H9 (cell line): ENCODE measurements around the gene EFEMP1. TPM values are rescaled to one million over a fixed set of nuclear protein-coding genes. Genes with fewer than 3 reads are reported as not detected.

ENCODE experiments used
- DNase-seq: peaks from one replicate; pipeline ENCODE4 v3.0.0-alpha.2; 2017
- H2AFZ ChIP-seq: one replicate; pipeline ENCODE4 v1.6.1; 2013; ENCODE audit warnings: mild to moderate bottlenecking, low read length, control low read depth, moderate library complexity
- H2AK5ac ChIP-seq: 2 replicates; pipeline ENCODE4 v1.6.1; 2013; ENCODE audit warnings: low read length, control low read depth, mixed read lengths; ENCODE audit not compliant: insufficient read length
- H2BK120ac ChIP-seq: one replicate; pipeline ENCODE4 v1.6.1; 2013; ENCODE audit warnings: low read depth, mild to moderate bottlenecking, low read length, control low read depth, inconsistent platforms; ENCODE audit not compliant: poor library complexity, severe bottlenecking
- H2BK12ac ChIP-seq: 2 replicates; pipeline ENCODE4 v1.6.1; 2013; ENCODE audit warnings: low read length, control low read depth, mixed read lengths, low read depth; ENCODE audit not compliant: insufficient read length
- H2BK15ac ChIP-seq: 2 replicates; pipeline ENCODE4 v1.6.1; 2013; ENCODE audit warnings: low read depth, low read length, control low read depth
- H2BK20ac ChIP-seq: one replicate; pipeline ENCODE4 v1.6.1; 2013; ENCODE audit warnings: low read depth, mild to moderate bottlenecking, low read length, control low read depth, inconsistent platforms; ENCODE audit not compliant: poor library complexity, severe bottlenecking
- H2BK5ac ChIP-seq: 2 replicates; pipeline ENCODE4 v1.6.1; 2013; ENCODE audit warnings: low read length, control low read depth, mixed read lengths; ENCODE audit not compliant: insufficient read length
- H3K14ac ChIP-seq: 2 replicates; pipeline ENCODE4 v1.6.1; 2013; ENCODE audit warnings: low read length, control low read depth; ENCODE audit not compliant: insufficient read depth
- H3K18ac ChIP-seq: 2 replicates; pipeline ENCODE4 v1.6.1; 2013; ENCODE audit warnings: low read depth, mild to moderate bottlenecking, mixed read lengths, low read length, control low read depth; ENCODE audit not compliant: insufficient read length
- H3K23ac ChIP-seq: 2 replicates; pipeline ENCODE4 v1.6.1; 2013; ENCODE audit warnings: low read length, control low read depth, mixed read lengths, low read depth; ENCODE audit not compliant: insufficient read length
- H3K23me2 ChIP-seq: 2 replicates; pipeline ENCODE4 v1.6.1; 2013; ENCODE audit warnings: low read depth, mild to moderate bottlenecking, mixed read lengths, low read length, control low read depth; ENCODE audit not compliant: insufficient read length, poor library complexity, severe bottlenecking
- H3K27ac ChIP-seq: 2 replicates; pipeline ENCODE4 v1.5.1; 2013; ENCODE audit warnings: low read length, control low read depth, mixed read lengths, low read depth; ENCODE audit not compliant: insufficient read length
- H3K27me3 ChIP-seq: 2 replicates; pipeline ENCODE4 v1.6.1; 2013; ENCODE audit warnings: low read length, control low read depth, inconsistent platforms; ENCODE audit not compliant: insufficient read depth
- H3K4ac ChIP-seq: 2 replicates; pipeline ENCODE4 v1.6.1; 2013; ENCODE audit warnings: low read depth, mild to moderate bottlenecking, control low read depth, inconsistent platforms, low read length, moderate library complexity
- H3K4me1 ChIP-seq: 2 replicates; pipeline ENCODE4 v1.6.1; 2013; ENCODE audit warnings: low read length, control low read depth, inconsistent platforms; ENCODE audit not compliant: insufficient read depth
- H3K4me2 ChIP-seq: 2 replicates; pipeline ENCODE4 v1.6.1; 2013; ENCODE audit warnings: low read length, control low read depth, mixed read lengths; ENCODE audit not compliant: insufficient read length, insufficient read depth
- H3K56ac ChIP-seq: 2 replicates; pipeline ENCODE4 v1.6.1; 2013; ENCODE audit warnings: low read depth, mild to moderate bottlenecking, mixed read lengths, low read length, control low read depth; ENCODE audit not compliant: insufficient read length
- H3K79me1 ChIP-seq: 2 replicates; pipeline ENCODE4 v1.6.1; 2013; ENCODE audit warnings: low read depth, mild to moderate bottlenecking, moderate library complexity, low read length, control low read depth, inconsistent platforms; ENCODE audit not compliant: insufficient read depth, poor library complexity, severe bottlenecking
- H3K79me2 ChIP-seq: 2 replicates; pipeline ENCODE4 v1.6.1; 2013; ENCODE audit warnings: low read length, control low read depth, inconsistent platforms; ENCODE audit not compliant: insufficient read depth
- H3K9ac ChIP-seq: 2 replicates; pipeline ENCODE4 v1.6.1; 2013; ENCODE audit warnings: low read length, control low read depth, mixed read lengths; ENCODE audit not compliant: insufficient read length; ENCODE audit errors: extremely low read depth
- H3K9me3 ChIP-seq: one replicate; pipeline ENCODE4 v1.6.1; 2013; ENCODE audit warnings: low read depth, low read length, inconsistent platforms; ENCODE audit not compliant: control insufficient read depth
- H3T11ph ChIP-seq: one replicate; pipeline ENCODE4 v1.6.1; 2013; ENCODE audit warnings: mild to moderate bottlenecking, low read length, control low read depth, inconsistent platforms
- H4K20me1 ChIP-seq: one replicate; pipeline ENCODE4 v1.6.1; 2013; ENCODE audit not compliant: control insufficient read depth, insufficient read length, insufficient read depth
- H4K5ac ChIP-seq: 2 replicates; pipeline ENCODE4 v1.6.1; 2013; ENCODE audit warnings: low read depth, mild to moderate bottlenecking, mixed read lengths, low read length, control low read depth; ENCODE audit not compliant: insufficient read length
- H4K8ac ChIP-seq: replicated peaks from 2 replicates; pipeline ENCODE4 v1.6.1; 2013; ENCODE audit warnings: low read length, control low read depth, mixed read lengths, low read depth; ENCODE audit not compliant: insufficient read length
- H4K91ac ChIP-seq: 2 replicates; pipeline ENCODE4 v1.6.1; 2013; ENCODE audit warnings: low read depth, mild to moderate bottlenecking, moderate library complexity, mixed read lengths, low read length, control low read depth; ENCODE audit not compliant: insufficient read length
- H3K27ac Mint-ChIP-seq, 3 experiments: 2 replicates in 2 of 3; 3 replicates in 1 of 3; pipeline ENCODE4 v1.8.0; 2020 to 2021; ENCODE audit warnings: mixed read lengths in 3 of 3, mild to moderate bottlenecking in 1 of 3, moderate library complexity in 1 of 3
- H3K27me3 Mint-ChIP-seq: 2 replicates; pipeline ENCODE4 v1.8.0; 2021; ENCODE audit warnings: low read depth, mild to moderate bottlenecking, moderate library complexity, mixed read lengths
- H3K36me3 Mint-ChIP-seq, 3 experiments: 2 replicates in 2 of 3; 3 replicates in 1 of 3; pipeline ENCODE4 v1.8.0; 2020 to 2021; ENCODE audit warnings: low read depth in 3 of 3, mixed read lengths in 3 of 3; ENCODE audit not compliant: insufficient read depth in 1 of 3
- H3K4me1 Mint-ChIP-seq, 2 experiments: 2 replicates each; pipeline ENCODE4 v1.8.0; 2020; ENCODE audit warnings: mixed read lengths in 2 of 2
- H3K4me3 Mint-ChIP-seq, 2 experiments: 2 replicates in 1 of 2; 3 replicates in 1 of 2; pipeline ENCODE4 v1.8.0; 2020 to 2021; ENCODE audit warnings: mild to moderate bottlenecking in 2 of 2, mixed read lengths in 2 of 2, moderate library complexity in 1 of 2
- H3K9me3 Mint-ChIP-seq, 2 experiments: 2 replicates in 1 of 2; 3 replicates in 1 of 2; pipeline ENCODE4 v1.8.0; 2020; ENCODE audit warnings: mild to moderate bottlenecking in 2 of 2, mixed read lengths in 2 of 2, moderate library complexity in 1 of 2
- WGBS: extraction: QIAGEN DNeasy Blood & Tissue Kit; methylation state at CpG from one replicate; pipeline ENCODE4 v1.1.7; 2013; ENCODE audit warnings: missing lambda C conversion rate, low lambda C conversion rate, mixed read lengths; ENCODE audit not compliant: insufficient read length; ENCODE audit errors: extremely low coverage; 5-methylcytosine and 5-hydroxymethylcytosine counted together
- total RNA-seq: library from RNA; stranded (reverse); gene quantifications from 2 replicates; pipeline ENCODE4 v1.2.1, GENCODE V29; 2021
- TF ChIP-seq, protein P1 (sequence below): fragments of 200-600 bp; sonication (generic); conservative IDR thresholded peaks from 3 replicates; pipeline ENCODE4 v1.8.0; 2021; ENCODE audit warnings: antibody characterized with exemption, mild to moderate bottlenecking

Gene EFEMP1
- total RNA-seq, 1 experiment from 2014 or later: 3.5 TPM

DNA sequence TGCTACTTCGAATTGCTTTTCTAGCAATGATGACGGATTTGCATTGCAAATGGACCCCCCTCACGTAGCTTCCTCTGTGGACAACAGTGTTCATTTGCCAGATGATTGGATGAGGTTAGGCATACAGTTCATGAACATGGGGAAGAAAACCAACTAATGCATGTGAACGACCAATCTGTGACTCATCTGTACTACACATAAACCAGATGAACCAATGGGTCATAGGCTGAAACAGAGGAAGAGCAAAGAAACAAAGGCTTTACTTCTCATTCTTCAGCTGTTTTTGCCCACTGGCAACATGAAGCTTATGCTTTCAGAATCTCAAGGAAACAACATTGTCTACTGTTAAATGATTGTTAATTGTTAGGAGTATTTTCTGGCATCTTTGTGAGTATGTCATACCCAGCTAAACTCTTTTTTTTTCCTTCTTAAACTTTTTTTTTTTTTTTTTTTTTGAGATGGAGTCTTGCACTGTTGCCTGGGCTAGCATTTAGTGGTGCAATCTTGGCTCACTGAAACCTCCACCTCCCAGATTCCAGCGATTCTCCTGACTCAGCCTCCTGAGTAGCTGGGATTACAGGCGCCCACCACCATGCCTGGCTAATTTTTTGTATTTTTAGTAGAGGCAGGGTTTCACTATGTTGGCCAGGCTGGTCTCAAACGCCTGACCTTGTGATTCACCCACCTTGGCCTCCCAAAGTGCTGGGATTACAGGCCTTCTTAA is 35.5 kb downstream of the EFEMP1 start:
- Mint-ChIP-seq H3K36me3 (no peaks in the 10 kb centered on the region), H3K4me3 (no peak overlapping the region), H3K4me1 (peaks cover 7 to 8% of the 10 kb centered on the region in 2 experiments), H3K9me3 (no peaks in the 10 kb centered on the region), H3K27me3 (no peaks in the 10 kb centered on the region), H3K27ac (no peak overlapping the region)
- Histone ChIP-seq H4K91ac (no peak overlapping the region), H2BK5ac (no peak overlapping the region), H3K23me2 (no peaks in the 10 kb centered on the region), H2AK5ac (no peak overlapping the region), H3K14ac (no peak overlapping the region), H3K79me2 (no peaks in the 10 kb centered on the region), H3K27me3 (no peaks in the 10 kb centered on the region), H4K8ac (no peak overlapping the region), H3K23ac (no peak overlapping the region), H3K4me1 (peaks cover 5% of the 10 kb centered on the region; the same call in 1 of the 2 replicates), H2BK12ac (no peak overlapping the region), H3K56ac (no peak overlapping the region), H2AFZ (no peak overlapping the region), H3K4ac (no peak overlapping the region), H2BK15ac (no peak overlapping the region), H3K9me3 (no peaks in the 10 kb centered on the region), H3K9ac (no peak overlapping the region), H3K79me1 (no peaks in the 10 kb centered on the region), H4K20me1 (no peaks in the 10 kb centered on the region), H3K4me2 (no peak overlapping the region), H4K5ac (no peak overlapping the region), H3K27ac (no peak overlapping the region), H2BK120ac (no peak overlapping the region), H3T11ph (no peak overlapping the region), H3K18ac (no peak overlapping the region), H2BK20ac (no peak overlapping the region)
- no CpG with 5 or more reads among the region's 7 CpGs for WGBS
- TF ChIP-seq, protein P1, sequence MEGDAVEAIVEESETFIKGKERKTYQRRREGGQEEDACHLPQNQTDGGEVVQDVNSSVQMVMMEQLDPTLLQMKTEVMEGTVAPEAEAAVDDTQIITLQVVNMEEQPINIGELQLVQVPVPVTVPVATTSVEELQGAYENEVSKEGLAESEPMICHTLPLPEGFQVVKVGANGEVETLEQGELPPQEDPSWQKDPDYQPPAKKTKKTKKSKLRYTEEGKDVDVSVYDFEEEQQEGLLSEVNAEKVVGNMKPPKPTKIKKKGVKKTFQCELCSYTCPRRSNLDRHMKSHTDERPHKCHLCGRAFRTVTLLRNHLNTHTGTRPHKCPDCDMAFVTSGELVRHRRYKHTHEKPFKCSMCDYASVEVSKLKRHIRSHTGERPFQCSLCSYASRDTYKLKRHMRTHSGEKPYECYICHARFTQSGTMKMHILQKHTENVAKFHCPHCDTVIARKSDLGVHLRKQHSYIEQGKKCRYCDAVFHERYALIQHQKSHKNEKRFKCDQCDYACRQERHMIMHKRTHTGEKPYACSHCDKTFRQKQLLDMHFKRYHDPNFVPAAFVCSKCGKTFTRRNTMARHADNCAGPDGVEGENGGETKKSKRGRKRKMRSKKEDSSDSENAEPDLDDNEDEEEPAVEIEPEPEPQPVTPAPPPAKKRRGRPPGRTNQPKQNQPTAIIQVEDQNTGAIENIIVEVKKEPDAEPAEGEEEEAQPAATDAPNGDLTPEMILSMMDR: no peak
- DNase-seq: no peak
